ENCODE data around the gene WDR90.

DNA sequence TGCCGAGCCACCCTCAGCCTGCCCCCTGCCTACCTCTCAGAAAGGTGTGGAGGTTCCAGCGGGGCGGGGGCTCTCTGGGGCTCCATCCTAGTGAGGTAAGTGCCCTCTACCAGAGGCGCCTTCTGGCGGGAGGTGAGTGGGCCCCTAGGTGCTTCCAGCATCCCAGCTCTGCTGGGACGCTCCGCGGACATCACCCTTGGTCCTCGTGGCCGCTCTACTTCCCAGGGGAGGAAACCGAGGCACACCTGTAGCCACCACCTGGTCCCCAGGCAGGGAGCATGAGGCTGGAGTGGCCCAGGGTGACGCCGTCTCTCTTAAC is 6.2 kb upstream of the WDR90 start:
- TF ChIP-seq CTCF (IDR thresholded peaks at IDR 0.05) (no peak), POLR2A (IDR thresholded peaks at IDR 0.05) (no peak), POLR2AphosphoS5 (IDR thresholded peaks at IDR 0.05; ENCODE audit: insufficient read depth in 1 of 2, low read depth in 1 of 2) (no peak)
